Spleen (tissue), 11 donors: Measurements from ENCODE around the gene SYK. TPM values are rescaled to one million over a fixed set of nuclear protein-coding genes. Genes with fewer than 3 reads are reported as not detected.

ENCODE experiments used
- DNase-seq: peaks from one replicate; pipeline ENCODE4 v3.0.0-alpha.2; 2020
- H3K27ac ChIP-seq, 8 donors: fragments of 200-600 bp; sonication (generic) in 7 of 8; 1 replicate in 4 of 8; 2 replicates in 4 of 8; pipeline versions ENCODE4 v1.5.0 to v1.8.0; 2016 to 2021; ENCODE audit warnings: inconsistent platforms in 4 of 8, mild to moderate bottlenecking in 4 of 8, moderate library complexity in 1 of 8
- H3K27me3 ChIP-seq, 7 donors: fragments of 200-600 bp; sonication (generic) in 6 of 7; replicated peaks in 1 of 7; 1 replicate in 4 of 7; 2 replicates in 3 of 7; pipeline versions ENCODE4 v1.5.0 to v1.8.0; 2016 to 2021; ENCODE audit warnings: inconsistent platforms in 3 of 7, mild to moderate bottlenecking in 1 of 7
- H3K36me3 ChIP-seq, 6 donors: fragments of 200-600 bp; sonication (generic) in 5 of 6; 1 replicate in 4 of 6; 2 replicates in 2 of 6; pipeline versions ENCODE4 v1.5.0 to v1.8.0; 2016 to 2021; ENCODE audit warnings: inconsistent platforms in 2 of 6
- H3K4me1 ChIP-seq, 6 donors: fragments of 200-600 bp; sonication (generic) in 5 of 6; 1 replicate in 3 of 6; 2 replicates in 3 of 6; pipeline versions ENCODE4 v1.5.0 to v1.8.0; 2016 to 2021; ENCODE audit warnings: inconsistent platforms in 3 of 6
- H3K4me3 ChIP-seq, 8 donors: fragments of 200-600 bp; sonication (generic) in 7 of 8; 1 replicate in 4 of 8; 2 replicates in 4 of 8; pipeline versions ENCODE4 v1.5.0 to v1.8.0; 2016 to 2021; ENCODE audit warnings: inconsistent platforms in 4 of 8, mild to moderate bottlenecking in 4 of 8, moderate library complexity in 2 of 8
- H3K9me3 ChIP-seq, 8 donors: fragments of 200-600 bp; sonication (generic) in 7 of 8; 1 replicate in 4 of 8; 2 replicates in 4 of 8; pipeline versions ENCODE4 v1.5.0 to v1.8.0; 2016 to 2021; ENCODE audit warnings: inconsistent platforms in 4 of 8
- POLR2A ChIP-seq, 3 donors: fragments of 450-650 bp; IDR thresholded peaks; one replicate each; pipeline ENCODE4 v1.5.1; 2017; ENCODE audit warnings: antibody characterized with exemption in 3 of 3, mild to moderate bottlenecking in 1 of 3
- POLR2AphosphoS5 ChIP-seq, 3 donors: sonication (generic); formaldehyde crosslinking; IDR thresholded peaks; one replicate each; pipeline ENCODE4 v1.5.1; 2017; ENCODE audit warnings: antibody characterized with exemption in 3 of 3
- WGBS, 5 donors: extraction: QIAGEN DNeasy Blood & Tissue Kit in 3 of 5; methylation state at CpG; one replicate each; pipeline versions ENCODE4 v1.1.5 to v1.1.7; 2013 to 2018; 5-methylcytosine and 5-hydroxymethylcytosine counted together
- intact Hi-C: fragments of 100-400 bp; cut with DNase I; formaldehyde crosslinking; loops from one replicate; pipeline ENCODE4 v1.15.0; 2023; ENCODE audit warnings: low total_unique reads
- polyA plus RNA-seq, 3 donors: library from polyadenylated mRNA; stranded (reverse); fragments of 200-250 nt; gene quantifications; one replicate each; pipeline ENCODE4 v1.2.1, GENCODE V29; 2013
- total RNA-seq, 7 donors: library from RNA; depleted of rRNA in 3 of 7; stranded (reverse); fragments of >200 nt in 3 of 7; fragmentation: NEBNext Ultra II Directional in 4 of 7; extraction: Animal tissue kit (Norgen Biotek cat#: 25700) in 4 of 7; gene quantifications; one replicate each; pipeline versions ENCODE4 v1.1.0 to v1.2.1, GENCODE V29; 2016 to 2021
- TF ChIP-seq, protein P1 (sequence below), 11 experiments: fragments of 200-600 bp in 7 of 11; fragments of 450-650 bp in 4 of 11; sonication (generic) in 4 of 11; IDR thresholded peaks in 8 of 11; conservative IDR thresholded peaks in 3 of 11; 1 replicate in 7 of 11; 2 replicates in 4 of 11; pipeline versions ENCODE4 v1.4.0 to v1.8.0; 2016 to 2021; ENCODE audit warnings: antibody characterized with exemption in 11 of 11, inconsistent platforms in 4 of 11, mild to moderate bottlenecking in 1 of 11
- donor health status: healthy with polysubstance abuse.
- donor health status: DM: no; HTN: no; CAD: no; lungs with moderate emphysema.
- donor health status: DM: no; HTN: no; CAD: no.
- donor health status: Bipolar disorder and iron deficiency.
- donor health status: healthy.
- donor health status: DM: no; HTN: no; CAD: no.
- donor health status: DM: yes; HTN: yes; CAD: no.

The SYK gene
- total and polyA plus RNA-seq, 10 donors, result 42.6 to 152 (median 111) TPM

DNA sequence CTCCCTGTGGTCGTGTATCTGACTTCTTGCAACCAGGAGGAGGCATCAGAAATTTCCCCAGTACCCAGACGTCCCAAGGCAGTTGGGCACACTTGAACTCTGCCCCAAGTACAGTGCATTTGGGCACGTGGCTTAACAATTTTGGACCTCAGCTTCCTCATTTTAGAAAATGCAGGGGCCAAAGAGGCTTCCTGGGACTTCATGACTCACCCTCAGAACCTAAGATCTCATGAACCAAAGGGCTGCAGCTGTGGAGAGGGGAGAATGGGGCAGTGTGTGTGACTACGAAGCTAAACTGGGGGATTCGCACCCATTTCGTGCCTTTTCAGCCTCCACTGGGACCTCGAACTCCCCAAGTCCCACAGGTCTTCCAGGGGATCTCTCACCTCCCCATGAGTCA is 59.2 kb downstream of the SYK start:
- Histone ChIP-seq H3K4me1 (peaks cover 0 to 67% (median 34%) of the 10 kb centered on the region in 6 donors), H3K27ac (peak overlapping the region in 3 of 8 donors; percentile 25 to 59 (median 29)), H3K27me3 (no peaks in the 10 kb centered on the region), H3K9me3 (no peaks in the 10 kb centered on the region), H3K36me3 (peaks cover 0 to 98% (median 38%) of the 10 kb centered on the region in 6 donors), H3K4me3 (no peak overlapping the region)
- 57 to 67% (median 60%) methylated on average over 3 to 7 of the region's 7 CpGs for WGBS, 5 donors
- TF ChIP-seq POLR2A (IDR thresholded peaks at IDR 0.05), result no peak
- no peak for TF ChIP-seq POLR2AphosphoS5 (IDR thresholded peaks at IDR 0.05)
- TF ChIP-seq, protein P1, sequence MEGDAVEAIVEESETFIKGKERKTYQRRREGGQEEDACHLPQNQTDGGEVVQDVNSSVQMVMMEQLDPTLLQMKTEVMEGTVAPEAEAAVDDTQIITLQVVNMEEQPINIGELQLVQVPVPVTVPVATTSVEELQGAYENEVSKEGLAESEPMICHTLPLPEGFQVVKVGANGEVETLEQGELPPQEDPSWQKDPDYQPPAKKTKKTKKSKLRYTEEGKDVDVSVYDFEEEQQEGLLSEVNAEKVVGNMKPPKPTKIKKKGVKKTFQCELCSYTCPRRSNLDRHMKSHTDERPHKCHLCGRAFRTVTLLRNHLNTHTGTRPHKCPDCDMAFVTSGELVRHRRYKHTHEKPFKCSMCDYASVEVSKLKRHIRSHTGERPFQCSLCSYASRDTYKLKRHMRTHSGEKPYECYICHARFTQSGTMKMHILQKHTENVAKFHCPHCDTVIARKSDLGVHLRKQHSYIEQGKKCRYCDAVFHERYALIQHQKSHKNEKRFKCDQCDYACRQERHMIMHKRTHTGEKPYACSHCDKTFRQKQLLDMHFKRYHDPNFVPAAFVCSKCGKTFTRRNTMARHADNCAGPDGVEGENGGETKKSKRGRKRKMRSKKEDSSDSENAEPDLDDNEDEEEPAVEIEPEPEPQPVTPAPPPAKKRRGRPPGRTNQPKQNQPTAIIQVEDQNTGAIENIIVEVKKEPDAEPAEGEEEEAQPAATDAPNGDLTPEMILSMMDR (IDR thresholded peaks at IDR 0.05 in 8 of 11, conservative IDR thresholded peaks at IDR 0.05 in 3 of 11), result no peak
- intact Hi-C loops, result no loop called here
- DNase-seq, result no peak

DNA sequence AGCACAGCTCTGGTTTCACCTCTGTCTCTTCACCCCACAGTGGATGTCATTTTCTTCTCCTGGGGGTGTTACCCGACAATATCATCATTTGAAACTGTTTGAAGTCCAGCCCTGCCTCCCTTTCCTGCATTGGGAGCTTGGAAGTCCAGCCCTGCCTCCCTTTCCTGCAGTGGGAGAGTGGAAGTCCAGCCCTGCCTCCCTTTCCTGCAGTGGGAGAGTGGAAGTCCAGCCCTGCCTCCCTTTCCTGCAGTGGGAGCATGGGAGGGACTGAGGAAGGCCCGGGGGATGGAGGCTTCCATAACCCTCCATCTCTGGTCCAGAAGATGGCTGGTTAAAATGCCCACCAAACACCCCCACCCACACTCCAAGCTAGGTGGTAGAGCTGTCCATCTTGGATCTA is 59.8 kb downstream of the SYK start:
- intact Hi-C loops, result no loop called here

DNA sequence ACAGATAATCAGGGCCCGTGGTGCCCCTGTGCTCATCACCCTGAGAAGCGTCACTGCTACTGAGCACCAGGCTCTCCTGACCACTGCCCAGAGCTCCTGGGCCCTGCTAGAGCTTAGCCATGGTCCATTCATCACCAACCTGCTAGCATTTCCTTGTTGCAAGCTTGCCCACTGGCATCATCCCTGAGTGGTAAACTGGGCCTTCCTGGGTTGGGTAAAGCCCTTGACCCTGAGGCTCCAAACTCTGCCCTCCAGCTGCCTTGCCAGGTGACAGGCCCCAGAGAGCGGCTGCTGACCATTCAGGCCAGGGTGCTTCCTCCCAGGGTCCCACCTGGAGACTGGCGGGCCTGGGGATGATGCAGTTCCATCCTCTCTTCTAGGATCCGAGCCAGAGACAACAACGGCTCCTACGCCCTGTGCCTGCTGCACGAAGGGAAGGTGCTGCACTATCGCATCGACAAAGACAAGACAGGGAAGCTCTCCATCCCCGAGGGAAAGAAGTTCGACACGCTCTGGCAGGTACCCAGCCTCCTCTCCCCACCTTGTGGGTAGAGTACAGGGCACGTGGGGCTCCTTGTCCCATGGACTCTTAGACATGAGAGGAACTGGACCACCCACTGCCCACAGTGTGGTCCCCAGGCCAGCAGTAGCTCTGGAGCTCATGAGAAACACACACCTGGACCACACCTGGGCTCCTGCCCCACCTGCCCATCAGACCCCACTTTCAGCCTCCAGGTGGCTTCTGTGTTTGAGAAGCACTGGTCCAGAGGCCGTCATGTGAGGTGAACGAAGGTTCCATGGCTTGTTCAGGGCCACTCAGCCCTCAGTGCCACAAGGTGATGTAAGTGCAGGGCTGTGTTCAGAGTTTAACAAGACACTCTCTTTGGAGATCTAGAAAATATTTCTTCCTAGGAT is 60.5 kb downstream of the SYK start:
- no peaks in the 10 kb centered on the region for H3K9me3 ChIP-seq
- intact Hi-C loops, result no loop called here
- H3K36me3 ChIP-seq, result peaks cover 0 to 100% (median 46%) of the 10 kb centered on the region in 6 donors
- TF ChIP-seq, protein P1 (IDR thresholded peaks at IDR 0.05 in 8 of 11, conservative IDR thresholded peaks at IDR 0.05 in 3 of 11), result no peak
- TF ChIP-seq POLR2A (IDR thresholded peaks at IDR 0.05) (no peak), POLR2AphosphoS5 (IDR thresholded peaks at IDR 0.05) (peak in 2 of 3 donors; percentile 9 to 50)
- H3K4me1 ChIP-seq, result peaks cover 0 to 62% (median 34%) of the 10 kb centered on the region in 6 donors
- no peak overlapping the region for H3K4me3 ChIP-seq
- DNase-seq, result no peak
- H3K27ac ChIP-seq, result peak overlapping the region in 1 of 8 donors; percentile 25
- H3K27me3 ChIP-seq, result no peaks in the 10 kb centered on the region
- WGBS, 5 donors, result 88 to 97% (median 91%) methylated on average over 14 to 16 of the region's 16 CpGs

More for the DNA sequence above, 59.8 kb downstream of the SYK start:
- Histone ChIP-seq H3K9me3 (no peaks in the 10 kb centered on the region), H3K4me1 (peaks cover 0 to 67% (median 34%) of the 10 kb centered on the region in 6 donors), H3K4me3 (no peak overlapping the region), H3K27ac (peak overlapping the region in 3 of 8 donors; percentile 25 to 59 (median 29)), H3K27me3 (no peaks in the 10 kb centered on the region), H3K36me3 (peaks cover 0 to 98% (median 42%) of the 10 kb centered on the region in 6 donors)
- TF ChIP-seq, protein P1 (IDR thresholded peaks at IDR 0.05 in 8 of 11, conservative IDR thresholded peaks at IDR 0.05 in 3 of 11), result no peak
- TF ChIP-seq POLR2A (IDR thresholded peaks at IDR 0.05), result no peak
- no peak for TF ChIP-seq POLR2AphosphoS5 (IDR thresholded peaks at IDR 0.05)
- DNase-seq, result no peak
- 84 to 96% (median 89%) methylated on average over 2 of the region's 2 CpGs for WGBS, 5 donors

DNA sequence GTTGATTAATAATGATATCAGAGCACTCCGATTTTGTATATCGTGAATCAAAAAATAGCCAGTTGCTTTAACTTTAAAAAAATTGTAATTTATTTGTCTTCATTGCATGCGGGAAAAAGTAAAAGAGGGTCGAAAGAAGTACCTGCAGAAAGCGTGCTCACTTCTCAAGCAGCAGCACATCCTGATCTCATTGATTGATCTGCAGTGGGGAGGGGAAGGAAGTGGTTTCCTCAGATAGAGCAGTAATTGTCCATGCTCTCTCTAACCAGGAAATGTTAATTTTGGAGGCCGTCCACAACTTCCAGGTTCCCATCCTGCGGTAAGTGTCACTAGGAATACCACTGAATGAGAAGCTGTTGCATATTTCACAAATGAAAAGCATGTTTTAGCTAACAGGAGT is 63.2 kb downstream of the SYK start:
- no peaks in the 10 kb centered on the region for H3K9me3 ChIP-seq
- peaks cover 0 to 53% (median 19%) of the 10 kb centered on the region in 6 donors for H3K4me1 ChIP-seq
- H3K4me3 ChIP-seq, result no peak overlapping the region
- H3K36me3 ChIP-seq, result peaks cover 0 to 93% (median 51%) of the 10 kb centered on the region in 6 donors
- no peak for DNase-seq
- no peak for TF ChIP-seq POLR2AphosphoS5 (IDR thresholded peaks at IDR 0.05)
- TF ChIP-seq, protein P1 (IDR thresholded peaks at IDR 0.05 in 8 of 11, conservative IDR thresholded peaks at IDR 0.05 in 3 of 11), result no peak
- TF ChIP-seq POLR2A (IDR thresholded peaks at IDR 0.05), result no peak
- no peak overlapping the region for H3K27ac ChIP-seq
- WGBS, 5 donors, result 46 to 67% (median 56%) methylated on average over 7 of the region's 7 CpGs
- H3K27me3 ChIP-seq, result no peaks in the 10 kb centered on the region
- intact Hi-C loops, result no loop called here
